MM.1S (cell line): Measurements from ENCODE around the gene CDKL2.

Experiments
- DNase-seq: peaks from one replicate; pipeline ENCODE4 v3.0.0-alpha.2; 2015
- H2AFZ ChIP-seq: fragments of 300-600 bp; sonication (generic); 2 replicates; pipeline ENCODE4 v1.6.0; 2016; ENCODE audit warnings: antibody characterized with exemption, low read length
- H3F3A ChIP-seq: fragments of 300-600 bp; sonication (generic); 2 replicates; pipeline ENCODE4 v1.6.1; 2016; ENCODE audit warnings: mild to moderate bottlenecking, antibody characterized with exemption, low read length, moderate library complexity, mixed read lengths; ENCODE audit not compliant: insufficient read depth
- H3K27ac ChIP-seq: fragments of 300-600 bp; sonication (generic); 2 replicates; pipeline ENCODE4 v1.5.1; 2016; ENCODE audit warnings: mild to moderate bottlenecking, low read length
- H3K27me3 ChIP-seq: fragments of 300-600 bp; sonication (generic); replicated peaks from 2 replicates; pipeline ENCODE4 v1.6.0; 2016; ENCODE audit warnings: low read length; ENCODE audit not compliant: insufficient read depth
- H3K36me3 ChIP-seq: fragments of 300-600 bp; sonication (generic); replicated peaks from 2 replicates; pipeline ENCODE4 v1.6.1; 2016; ENCODE audit warnings: mild to moderate bottlenecking, low read length, mixed read lengths; ENCODE audit not compliant: insufficient read depth
- H3K4me1 ChIP-seq: fragments of 300-600 bp; sonication (generic); 2 replicates; pipeline ENCODE4 v1.6.1; 2016; ENCODE audit warnings: low read length, mixed read lengths
- H3K4me2 ChIP-seq: fragments of 300-600 bp; sonication (generic); 2 replicates; pipeline ENCODE4 v1.6.0; 2016; ENCODE audit warnings: low read depth, low read length
- H3K4me3 ChIP-seq: fragments of 300-600 bp; sonication (generic); 2 replicates; pipeline ENCODE4 v1.5.1; 2016; ENCODE audit warnings: low read length, mixed read lengths
- H3K79me2 ChIP-seq: fragments of 300-600 bp; sonication (generic); 2 replicates; pipeline ENCODE4 v1.6.1; 2016; ENCODE audit warnings: mixed run types, low read length, mixed read lengths
- H3K9ac ChIP-seq: fragments of 300-600 bp; sonication (generic); 2 replicates; pipeline ENCODE4 v1.6.1; 2016; ENCODE audit warnings: low read length, mixed read lengths
- H3K9me2 ChIP-seq: fragments of 300-600 bp; sonication (generic); replicated peaks from 2 replicates; pipeline ENCODE4 v1.6.1; 2016; ENCODE audit warnings: mild to moderate bottlenecking, low read length, mixed read lengths; ENCODE audit not compliant: insufficient read depth
- H3K9me3 ChIP-seq: fragments of 300-600 bp; sonication (generic); replicated peaks from 2 replicates; pipeline ENCODE4 v1.6.1; 2016; ENCODE audit warnings: mild to moderate bottlenecking, low read length, mixed read lengths; ENCODE audit not compliant: insufficient read depth
- H4K20me1 ChIP-seq: fragments of 300-600 bp; sonication (generic); 2 replicates; pipeline ENCODE4 v1.6.1; 2016; ENCODE audit warnings: mild to moderate bottlenecking, low read length, moderate library complexity, mixed read lengths; ENCODE audit not compliant: insufficient read depth
- EZH2 ChIP-seq: fragments of 300-600 bp; sonication (generic); optimal IDR thresholded peaks from 2 replicates; pipeline ENCODE3; 2017; ENCODE audit warnings: low read depth, mild to moderate bottlenecking, antibody characterized with exemption, low read length, mixed read lengths
- EZH2phosphoT487 ChIP-seq: fragments of 300-600 bp; sonication (generic); IDR thresholded peaks from 2 replicates; pipeline ENCODE4 v1.6.1; 2018; ENCODE audit warnings: antibody characterized with exemption, low read length
- TF ChIP-seq, protein P1 (sequence below): fragments of 300-600 bp; sonication (generic); IDR thresholded peaks from 2 replicates; pipeline ENCODE4 v1.5.1; 2016; ENCODE audit warnings: antibody characterized with exemption, low read length, mixed read lengths

CDKL2 gene

GRCh38 chr4:75629239-75629638 lies 1.1 kb downstream of the CDKL2 start:
- H3K9me2 ChIP-seq = no peaks in the 10 kb centered on the region
- no peaks in the 10 kb centered on the region for H3K36me3 ChIP-seq
- peaks cover 10% of the 10 kb centered on the region for H3K4me1 ChIP-seq
- no peaks in the 10 kb centered on the region for H4K20me1 ChIP-seq
- H3K79me2 ChIP-seq = no peaks in the 10 kb centered on the region
- DNase-seq = no peak
- H3K27ac ChIP-seq = no peak overlapping the region
- peaks cover 3% of the 10 kb centered on the region; the same call in 1 of the 2 replicates for H3F3A ChIP-seq
- no peak overlapping the region for H3K4me2 ChIP-seq
- H3K4me3 ChIP-seq = no peak overlapping the region
- TF ChIP-seq, protein P1, sequence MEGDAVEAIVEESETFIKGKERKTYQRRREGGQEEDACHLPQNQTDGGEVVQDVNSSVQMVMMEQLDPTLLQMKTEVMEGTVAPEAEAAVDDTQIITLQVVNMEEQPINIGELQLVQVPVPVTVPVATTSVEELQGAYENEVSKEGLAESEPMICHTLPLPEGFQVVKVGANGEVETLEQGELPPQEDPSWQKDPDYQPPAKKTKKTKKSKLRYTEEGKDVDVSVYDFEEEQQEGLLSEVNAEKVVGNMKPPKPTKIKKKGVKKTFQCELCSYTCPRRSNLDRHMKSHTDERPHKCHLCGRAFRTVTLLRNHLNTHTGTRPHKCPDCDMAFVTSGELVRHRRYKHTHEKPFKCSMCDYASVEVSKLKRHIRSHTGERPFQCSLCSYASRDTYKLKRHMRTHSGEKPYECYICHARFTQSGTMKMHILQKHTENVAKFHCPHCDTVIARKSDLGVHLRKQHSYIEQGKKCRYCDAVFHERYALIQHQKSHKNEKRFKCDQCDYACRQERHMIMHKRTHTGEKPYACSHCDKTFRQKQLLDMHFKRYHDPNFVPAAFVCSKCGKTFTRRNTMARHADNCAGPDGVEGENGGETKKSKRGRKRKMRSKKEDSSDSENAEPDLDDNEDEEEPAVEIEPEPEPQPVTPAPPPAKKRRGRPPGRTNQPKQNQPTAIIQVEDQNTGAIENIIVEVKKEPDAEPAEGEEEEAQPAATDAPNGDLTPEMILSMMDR = no peak
- TF ChIP-seq EZH2 = no peak
- no peak for TF ChIP-seq EZH2phosphoT487
- H3K9ac ChIP-seq = no peak overlapping the region
- H3K27me3 ChIP-seq = no peaks in the 10 kb centered on the region; the same call in 1 of the 2 replicates
- H3K9me3 ChIP-seq = no peaks in the 10 kb centered on the region
- no peak overlapping the region for H2AFZ ChIP-seq

- Histone ChIP-seq H3K27me3 (no peaks in the 10 kb centered on the region), H3K4me3 (no peak overlapping the region), H3K79me2 (no peaks in the 10 kb centered on the region), H3K27ac (no peak overlapping the region), H2AFZ (no peak overlapping the region), H3K9ac (no peak overlapping the region), H3K9me3 (no peaks in the 10 kb centered on the region), H3F3A (no peaks in the 10 kb centered on the region), H3K9me2 (no peaks in the 10 kb centered on the region), H4K20me1 (no peaks in the 10 kb centered on the region), H3K4me2 (no peak overlapping the region), H3K36me3 (no peaks in the 10 kb centered on the region), H3K4me1 (no peaks in the 10 kb centered on the region)
- TF ChIP-seq EZH2 = no peak
- TF ChIP-seq, protein P1 = no peak
- no peak for DNase-seq
Measured at GRCh38 chr4:75623026-75623425, 7.3 kb downstream of the CDKL2 start.

DNA sequence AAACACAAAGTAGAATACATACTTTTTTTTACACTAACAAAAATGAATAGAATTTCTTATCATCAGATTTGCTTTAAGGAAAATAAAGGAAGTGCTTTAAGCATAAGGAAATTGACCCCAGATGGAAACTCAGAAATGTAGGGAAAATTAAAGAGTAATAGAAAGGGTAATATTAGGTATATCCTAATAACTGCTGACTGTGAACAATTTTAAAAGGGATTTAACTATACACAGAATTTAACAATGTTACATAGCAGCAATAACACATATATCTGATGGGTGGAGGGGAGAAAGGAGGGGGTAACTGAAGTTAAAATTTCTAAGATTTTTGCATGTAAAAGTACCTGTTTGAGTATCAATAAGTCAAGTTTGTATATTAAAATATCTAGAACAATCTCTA lies 8.6 kb downstream of the CDKL2 start:
- H2AFZ ChIP-seq = no peak overlapping the region
- no peaks in the 10 kb centered on the region for H4K20me1 ChIP-seq
- no peaks in the 10 kb centered on the region for H3K27me3 ChIP-seq
- no peaks in the 10 kb centered on the region for H3K36me3 ChIP-seq
- no peaks in the 10 kb centered on the region for H3K9me3 ChIP-seq
- H3K9ac ChIP-seq = no peak overlapping the region
- no peaks in the 10 kb centered on the region for H3K79me2 ChIP-seq
- no peaks in the 10 kb centered on the region for H3F3A ChIP-seq
- no peaks in the 10 kb centered on the region for H3K4me1 ChIP-seq
- H3K4me2 ChIP-seq = no peak overlapping the region
- no peak for TF ChIP-seq EZH2phosphoT487
- TF ChIP-seq EZH2 = no peak
- TF ChIP-seq, protein P1 = no peak
- no peaks in the 10 kb centered on the region for H3K9me2 ChIP-seq
- H3K4me3 ChIP-seq = no peak overlapping the region
- no peak for DNase-seq
- no peak overlapping the region for H3K27ac ChIP-seq

DNA sequence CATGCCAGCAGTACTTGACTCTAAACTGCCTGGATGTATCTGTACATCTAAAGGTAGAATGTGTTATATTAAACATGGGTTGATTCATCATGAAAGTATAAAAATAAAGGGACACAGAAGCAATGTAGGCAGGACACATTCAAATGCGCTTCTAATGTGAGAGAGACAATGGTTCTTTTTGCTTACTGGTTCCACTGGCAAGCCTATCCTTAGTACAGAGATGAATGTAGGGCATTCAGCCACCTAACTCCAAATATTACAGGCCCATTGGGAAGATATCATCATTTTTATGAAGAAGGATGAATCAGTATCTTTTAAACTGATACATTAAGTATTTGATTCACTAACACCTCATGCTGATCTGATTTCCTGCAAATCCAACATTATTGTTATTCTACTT lies 18.0 kb downstream of the CDKL2 start:
- H3K9me3 ChIP-seq = no peaks in the 10 kb centered on the region
- DNase-seq = no peak
- H4K20me1 ChIP-seq = no peaks in the 10 kb centered on the region
- H3K9me2 ChIP-seq = no peaks in the 10 kb centered on the region
- no peak overlapping the region for H2AFZ ChIP-seq
- H3K79me2 ChIP-seq = no peaks in the 10 kb centered on the region
- H3K9ac ChIP-seq = no peak overlapping the region
- H3K27me3 ChIP-seq = no peaks in the 10 kb centered on the region
- no peaks in the 10 kb centered on the region for H3F3A ChIP-seq
- no peaks in the 10 kb centered on the region for H3K36me3 ChIP-seq
- no peak overlapping the region for H3K4me3 ChIP-seq
- H3K4me2 ChIP-seq = no peak overlapping the region
- H3K4me1 ChIP-seq = peaks cover 9% of the 10 kb centered on the region
- TF ChIP-seq, protein P1 = no peak
- TF ChIP-seq EZH2phosphoT487 (no peak), EZH2 (no peak)
- no peak overlapping the region for H3K27ac ChIP-seq
